Loucy (cell line): ENCODE results near the gene PHGDH.

ENCODE experiments used
- CTCF ChIP-seq: fragments of 200-600 bp; sonication (generic); conservative IDR thresholded peaks from 2 replicates; pipeline ENCODE4 v1.5.1; 2014; ENCODE audit warnings: mild to moderate bottlenecking, antibody characterized with exemption, low read length
- EZH2phosphoT487 ChIP-seq: fragments of 200-600 bp; IDR thresholded peaks from 2 replicates; pipeline ENCODE4 v1.6.1; 2018; ENCODE audit warnings: antibody characterized with exemption, mild to moderate bottlenecking, moderate library complexity, borderline replicate concordance

DNA sequence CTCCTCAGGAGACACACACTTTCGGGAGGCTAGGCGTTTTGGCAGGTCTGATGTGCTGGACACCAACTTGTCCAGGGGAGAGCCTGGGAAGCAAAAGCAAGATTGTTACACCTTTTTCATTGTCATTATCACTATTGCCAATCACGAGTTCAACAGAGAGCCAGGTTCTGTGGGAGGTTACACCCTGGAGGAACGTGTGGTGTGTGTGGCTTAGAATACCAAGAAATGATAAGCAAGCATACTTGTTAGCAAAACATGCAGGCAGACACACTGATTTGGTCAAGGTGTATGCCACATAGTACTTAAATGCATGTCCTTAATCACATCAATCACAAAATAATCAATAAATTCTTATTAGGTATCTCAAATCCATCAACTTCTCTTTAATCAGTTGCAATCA lies 40.9 kb downstream of the PHGDH start:
- TF ChIP-seq CTCF (no peak), EZH2phosphoT487 (no peak)
